CD4-positive, alpha-beta T cell treated with Interleukin-4 for 4 hours (primary cell): ENCODE results near the gene RBM15.
A peak's percentile ranks its signal among the peaks of the same experiment; 100 is the strongest.

Experiments used
- DNase-seq: peaks from one replicate; pipeline ENCODE4 v3.0.0-alpha.2; 2020

Gene RBM15

GRCh38 chr1:110338886-110339406, at the start of gene RBM15:
RBM15 (plus strand) TSS chr1:110339377; CDS start chr1:110339406, 29 bp downstream.
- DNase-seq: peak; percentile 100

GRCh38 chr1:110291241-110292030, 47.7 kb upstream of the RBM15 start:
- no peak for DNase-seq

GRCh38 chr1:110292031-110292741, 47.0 kb upstream of the RBM15 start:
- no peak for DNase-seq

GRCh38 chr1:110293601-110294104, 45.5 kb upstream of the RBM15 start:
- DNase-seq: no peak

- DNase-seq: no peak
These were observed 44.9 kb upstream of the RBM15 start for GRCh38 chr1:110294308-110294707.

GRCh38 chr1:110298991-110299390, 40.2 kb upstream of the RBM15 start:
- no peak for DNase-seq

- DNase-seq: no peak
These were observed 38.6 kb upstream of the RBM15 start for GRCh38 chr1:110300412-110301085.

GRCh38 chr1:110302836-110303235, 36.3 kb upstream of the RBM15 start:
- no peak for DNase-seq

GRCh38 chr1:110305900-110306420, 33.2 kb upstream of the RBM15 start:
- no peak for DNase-seq

- no peak for DNase-seq
These were observed 31.8 kb upstream of the RBM15 start for GRCh38 chr1:110307239-110307974.

GRCh38 chr1:110308247-110308646, 30.9 kb upstream of the RBM15 start:
- no peak for DNase-seq

- no peak for DNase-seq
These were observed 30.0 kb upstream of the RBM15 start for GRCh38 chr1:110309139-110309538.

- no peak for DNase-seq
These were observed 29.4 kb upstream of the RBM15 start for GRCh38 chr1:110309767-110310166.

GRCh38 chr1:110310300-110310699, 28.9 kb upstream of the RBM15 start:
- no peak for DNase-seq

- DNase-seq: peak; percentile 65
These were observed 26.7 kb upstream of the RBM15 start for GRCh38 chr1:110312188-110313121.

GRCh38 chr1:110316735-110317134, 22.4 kb upstream of the RBM15 start:
- DNase-seq: no peak

GRCh38 chr1:110318046-110318445, 21.1 kb upstream of the RBM15 start:
- no peak for DNase-seq

GRCh38 chr1:110319332-110320167, 19.6 kb upstream of the RBM15 start:
- DNase-seq: no peak

GRCh38 chr1:110320168-110320518, 19.0 kb upstream of the RBM15 start:
- no peak for DNase-seq

GRCh38 chr1:110321045-110321444, 18.1 kb upstream of the RBM15 start:
- no peak for DNase-seq
